NCI-H82 treated with DMSO at 0.1 percent for 48 hours (cell line): ENCODE results near the gene BRPF3.

Experiments used
- DNase-seq: peaks from one replicate; lab custom pipeline; 2025; ENCODE audit not compliant: unreplicated experiment; lab: John Stamatoyannopoulos, UW

The BRPF3 gene

DNA sequence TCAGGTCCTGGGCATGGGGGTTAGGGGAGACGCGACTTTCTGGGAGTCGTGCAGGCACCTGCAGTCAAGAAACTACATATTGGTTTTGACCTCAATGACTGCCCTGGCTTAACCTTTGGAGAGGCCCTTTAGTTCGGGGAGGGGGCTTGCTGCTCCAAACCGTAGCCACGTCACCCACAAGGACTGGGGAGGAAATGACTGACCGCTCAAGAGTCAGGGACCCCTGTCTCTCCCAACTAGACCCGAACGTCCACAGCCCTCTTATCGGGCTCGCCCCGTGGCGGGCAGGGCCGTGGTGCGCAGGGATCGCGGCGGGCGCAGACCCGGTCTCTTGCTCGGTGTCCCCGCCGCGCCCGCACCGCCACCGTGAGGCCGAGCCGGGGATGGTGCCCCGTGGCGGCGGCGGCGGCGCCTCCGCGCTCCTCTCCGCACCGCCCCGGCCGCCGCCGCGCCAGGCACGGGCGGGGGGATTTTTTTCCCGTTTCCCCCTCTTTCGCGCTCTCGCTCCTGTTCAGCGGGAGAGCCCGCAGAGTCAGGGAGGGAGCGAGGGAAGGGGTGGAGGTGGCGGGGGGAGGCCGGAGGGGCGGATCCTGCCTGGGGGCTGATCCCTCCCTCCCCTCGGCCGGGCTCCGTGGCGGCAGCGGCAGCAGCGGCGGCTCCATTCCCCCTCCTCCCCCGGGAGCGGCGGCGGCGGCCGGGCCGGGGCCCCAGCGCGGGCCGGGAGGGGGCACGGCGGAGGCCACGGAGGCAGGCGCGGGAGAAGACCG, at the start of gene BRPF3:
Gene BRPF3, plus strand, starts transcription at position 632 of the 767 bp plus-strand sequence. CDS start 3,579 bp downstream, outside the sequence.
- DNase-seq = peak; percentile 28

DNA sequence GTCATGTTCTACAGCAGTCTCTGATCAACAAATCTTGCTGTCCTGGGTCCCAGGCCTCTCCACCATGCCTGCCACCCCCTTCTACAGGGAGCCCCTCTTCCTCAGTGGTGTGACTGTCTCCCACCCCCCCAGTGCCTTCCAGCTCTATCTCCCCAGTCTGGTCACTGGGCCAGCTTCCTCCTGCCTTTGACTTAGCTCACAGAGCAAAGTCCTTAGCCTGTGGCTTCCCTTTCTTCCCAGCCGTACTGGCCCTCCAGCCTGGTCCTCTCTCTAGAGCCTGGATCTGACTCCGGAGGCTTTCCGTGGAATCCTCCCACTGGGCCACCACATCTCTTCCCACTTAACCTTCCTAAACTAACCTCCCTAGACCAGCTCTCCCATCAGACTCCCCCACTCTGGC, 49.2 kb upstream of the BRPF3 start:
- no peak for DNase-seq

- peak; percentile 15 for DNase-seq
These were observed 47.1 kb upstream of the BRPF3 start for GRCh38 chr6:36149476-36149875.

- DNase-seq = no peak
These were observed 46.3 kb upstream of the BRPF3 start for GRCh38 chr6:36150283-36150682.

DNA sequence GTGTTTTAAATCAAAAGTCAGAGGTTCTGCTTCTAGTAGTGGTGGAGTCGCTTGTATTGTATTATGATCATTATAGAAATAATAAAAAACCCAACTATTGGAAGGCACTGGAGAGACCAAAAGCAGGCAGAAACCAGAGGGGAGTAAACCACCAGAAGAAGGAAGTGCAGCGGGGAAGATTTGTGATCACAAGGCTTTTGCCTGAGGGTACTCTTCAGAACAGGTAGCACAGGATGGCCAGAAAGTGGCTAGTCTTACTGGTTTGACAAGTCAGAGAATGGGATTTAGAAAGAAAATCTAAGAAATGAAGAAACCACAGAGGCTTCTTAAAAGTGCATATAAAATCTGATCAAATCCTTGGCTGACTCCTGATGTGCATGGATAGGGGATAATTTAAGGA, 42.3 kb upstream of the BRPF3 start:
- no peak for DNase-seq

GRCh38 chr6:36155662-36156061, 40.9 kb upstream of the BRPF3 start:
- DNase-seq = no peak

DNA sequence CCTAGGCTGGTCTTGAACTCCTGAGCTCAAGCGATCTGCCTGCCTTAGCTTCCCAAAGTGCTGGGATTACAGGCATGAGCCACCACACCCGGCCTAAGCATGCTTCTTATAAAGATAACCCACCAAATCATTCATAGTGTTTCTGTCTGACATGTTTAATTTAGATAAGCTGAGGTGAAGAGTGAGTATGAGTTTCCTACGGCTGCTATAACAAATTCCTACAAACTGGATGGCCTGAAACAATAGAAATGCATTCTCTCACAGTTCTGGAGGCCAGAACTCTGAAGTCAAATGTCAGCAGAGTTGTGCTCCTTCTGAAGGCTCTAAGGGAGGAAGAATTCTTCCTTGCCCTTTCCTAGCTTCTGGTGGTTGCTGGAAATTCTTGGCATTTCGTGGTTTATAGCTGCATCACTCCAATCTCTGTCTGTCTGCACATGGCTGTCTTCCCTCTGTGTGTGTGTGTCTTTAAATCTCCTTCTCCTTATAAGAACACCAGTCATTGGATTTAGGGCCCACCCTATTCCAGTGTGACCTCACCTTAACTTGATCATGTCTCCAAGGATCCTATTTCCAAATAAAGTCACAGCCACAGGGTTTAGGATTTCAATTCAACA, 36.3 kb upstream of the BRPF3 start:
- no peak for DNase-seq

GRCh38 chr6:36169023-36170007, 27.2 kb upstream of the BRPF3 start:
- DNase-seq = no peak

- DNase-seq = no peak
These were observed 25.8 kb upstream of the BRPF3 start for GRCh38 chr6:36170704-36171103.

DNA sequence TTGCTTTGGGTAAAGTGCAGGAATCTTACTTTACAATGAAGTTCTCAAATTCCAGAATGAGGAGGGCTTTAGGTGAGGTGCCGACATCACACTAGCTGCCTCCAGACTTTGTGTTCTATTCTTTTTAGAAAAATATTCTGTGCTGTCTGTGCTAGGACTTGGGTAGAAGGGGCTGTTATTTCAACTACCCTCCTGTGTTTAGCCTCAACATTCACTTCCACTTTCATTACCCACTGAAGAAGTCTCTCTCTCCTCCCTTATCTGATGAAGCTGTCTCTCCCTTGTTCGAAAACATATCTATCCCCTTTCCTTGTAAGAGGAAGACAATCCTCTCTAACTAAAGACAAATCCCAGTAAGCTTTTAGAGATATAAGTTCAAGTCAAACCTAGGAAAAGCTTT, 25.0 kb upstream of the BRPF3 start:
- no peak for DNase-seq

DNA sequence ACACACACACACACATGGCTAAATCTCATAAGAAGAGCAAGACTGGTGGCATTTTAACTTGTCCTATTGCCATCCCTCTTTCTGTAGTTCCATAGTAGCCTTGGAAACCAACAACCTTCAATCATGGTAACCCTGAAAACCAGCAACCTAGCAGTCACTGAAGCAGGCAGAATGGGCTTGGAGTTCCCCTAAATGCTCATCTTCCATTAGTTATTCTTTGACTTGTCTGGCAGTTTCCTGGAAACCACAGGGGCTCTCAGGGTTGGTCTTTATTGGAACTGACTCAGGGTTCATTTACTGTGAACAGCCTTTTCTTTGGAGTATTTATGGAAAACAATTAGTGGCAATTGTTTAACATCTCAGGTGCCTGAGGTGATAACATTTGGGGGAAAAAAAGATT, 19.4 kb upstream of the BRPF3 start:
- DNase-seq = no peak

- no peak for DNase-seq
These were observed 18.0 kb upstream of the BRPF3 start for GRCh38 chr6:36178544-36178943.

DNA sequence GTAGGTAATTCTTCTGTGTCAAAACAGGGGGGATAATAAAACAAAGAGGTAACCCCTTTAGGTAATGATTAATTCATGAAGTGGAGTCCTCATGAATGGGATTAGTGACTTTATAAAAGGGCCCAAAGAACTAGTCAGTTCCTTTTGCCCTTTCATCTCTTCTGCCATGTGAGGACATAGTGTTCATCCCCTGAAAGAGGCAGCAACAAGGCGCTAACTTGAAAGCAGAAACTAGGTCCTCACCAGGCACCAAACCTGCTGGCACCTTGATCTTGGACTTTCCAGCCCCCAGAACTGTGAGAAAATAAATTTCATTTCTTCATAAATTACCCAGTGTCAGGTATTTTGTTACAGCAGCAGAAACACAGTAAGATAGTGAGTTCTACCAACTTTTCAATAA, 16.4 kb upstream of the BRPF3 start:
- DNase-seq = no peak

GRCh38 chr6:36184311-36184710, 12.2 kb upstream of the BRPF3 start:
- DNase-seq = no peak

GRCh38 chr6:36186199-36186598, 10.3 kb upstream of the BRPF3 start:
- DNase-seq = no peak

DNA sequence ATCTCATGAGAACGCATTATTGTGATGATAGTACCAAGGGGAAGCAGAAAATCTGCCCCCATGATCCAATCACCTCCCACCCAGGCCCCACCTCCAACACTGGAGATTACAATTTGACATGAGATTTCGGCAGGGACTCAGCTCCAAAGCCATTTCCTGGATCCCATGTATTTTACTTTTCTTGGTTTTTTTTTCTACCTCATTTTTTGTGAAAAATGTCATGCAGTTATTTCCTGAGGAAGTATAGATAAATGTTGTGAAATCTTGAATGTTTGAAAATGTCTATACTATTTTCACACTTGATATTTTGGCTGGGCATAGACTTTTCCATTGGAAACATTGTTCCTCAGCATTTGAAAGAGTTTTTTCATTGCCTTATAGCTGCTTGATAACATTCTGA, 9.1 kb upstream of the BRPF3 start:
- DNase-seq = no peak

GRCh38 chr6:36195471-36196112, 952 bp upstream of the BRPF3 start:
- DNase-seq = peak; percentile 22

DNA sequence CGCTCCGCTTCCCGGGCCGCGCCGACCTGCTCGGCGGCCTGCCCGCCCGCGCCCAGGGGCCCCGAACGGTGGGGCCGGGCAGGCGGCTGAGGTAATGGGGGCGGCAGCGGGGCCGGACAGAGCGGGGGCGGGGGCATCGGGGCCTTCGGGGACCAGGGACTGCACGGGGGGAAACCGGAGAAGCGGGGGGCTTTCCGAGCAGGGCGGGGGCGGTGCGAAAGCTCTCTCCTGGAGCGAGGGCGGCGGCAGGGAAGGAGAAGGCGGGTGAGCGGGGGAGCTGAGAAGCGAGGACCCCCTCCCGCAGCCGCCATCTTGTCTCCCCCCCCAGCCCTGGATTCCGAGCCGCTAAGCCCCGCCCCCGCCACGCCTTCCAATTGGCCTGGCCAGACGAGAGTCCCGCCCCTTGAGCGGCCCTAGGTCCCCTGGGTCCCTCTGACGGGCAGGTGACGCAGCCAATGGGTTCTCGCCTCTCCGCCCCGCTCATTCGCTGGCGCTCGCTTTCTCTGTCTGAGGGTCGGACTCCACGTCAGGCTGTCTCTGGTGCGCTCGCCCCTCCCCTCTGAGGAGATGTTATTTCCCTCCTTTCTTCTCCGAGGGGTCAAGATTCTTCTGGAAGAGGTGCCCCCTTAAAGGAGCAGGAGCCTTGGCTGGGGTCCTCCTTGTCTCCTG, 470 bp downstream of the BRPF3 start:
- DNase-seq = peak; percentile 95

- DNase-seq = no peak
These were observed 1.2 kb downstream of the BRPF3 start for GRCh38 chr6:36197739-36198221.

DNA sequence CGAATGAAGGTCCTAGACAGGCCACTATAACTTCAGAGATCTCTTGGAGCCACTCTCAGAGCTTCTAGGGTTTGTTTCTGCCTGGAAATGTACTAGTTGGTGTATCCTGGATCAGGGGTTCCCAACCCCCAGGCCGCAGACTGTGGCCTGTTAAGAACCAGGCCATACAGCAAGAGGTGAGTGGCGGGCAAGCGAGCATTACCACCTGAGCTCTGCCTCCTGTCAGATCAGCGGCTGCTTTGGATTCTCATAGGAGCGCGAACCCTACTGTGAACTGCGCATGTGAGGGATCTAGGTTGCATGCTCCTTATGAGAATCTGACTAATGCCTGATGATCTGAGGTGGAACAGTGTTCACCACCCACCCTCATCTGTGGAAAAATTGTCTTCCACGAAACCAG, 2.4 kb downstream of the BRPF3 start:
- DNase-seq = no peak
